Colonic mucosa (tissue), 4 donors: ENCODE results near the gene CPLX1. TPM values are rescaled to one million over a fixed set of nuclear protein-coding genes. Genes with fewer than 3 reads are reported as not detected.
"Not testable (repeated sequence)": the region's sequence is repeated elsewhere in the genome, so short reads cannot be mapped to it uniquely, and the experiment has no call there.

Experiments
- DNase-seq: peaks from one replicate; pipeline ENCODE4 v3.0.0-alpha.2; 2020
- H3K27ac ChIP-seq: fragments of 200-600 bp; one replicate; pipeline ENCODE4 v1.8.0; 2021
- H3K27me3 ChIP-seq: fragments of 200-600 bp; one replicate; pipeline ENCODE4 v1.8.0; 2021
- H3K36me3 ChIP-seq: fragments of 200-600 bp; one replicate; pipeline ENCODE4 v1.8.0; 2021
- H3K4me1 ChIP-seq: fragments of 200-600 bp; one replicate; pipeline ENCODE4 v1.8.0; 2021; ENCODE audit warnings: mild to moderate bottlenecking
- H3K4me3 ChIP-seq: fragments of 200-600 bp; one replicate; pipeline ENCODE4 v1.8.0; 2021
- H3K9ac ChIP-seq, 2 donors: one replicate each; pipeline ENCODE4 v1.7.0; 2013; ENCODE audit warnings: control low read depth in 2 of 2, low read depth in 2 of 2, low read length in 2 of 2
- H3K9me3 ChIP-seq: fragments of 200-600 bp; one replicate; pipeline ENCODE4 v1.8.0; 2021
- CTCF ChIP-seq: fragments of 200-600 bp; IDR thresholded peaks from one replicate; pipeline ENCODE4 v1.8.0; 2022; ENCODE audit warnings: antibody characterized with exemption, mild to moderate bottlenecking
- intact Hi-C: fragments of 100-400 bp; cut with DNase I; formaldehyde crosslinking; loops from one replicate; pipeline ENCODE4 v1.14.1; 2022
- total RNA-seq, 2 donors: library from RNA; stranded (reverse); fragmentation: NEBNext Ultra II Directional in 1 of 2; extraction: Animal tissue kit (Norgen Biotek cat#: 25700) in 1 of 2; gene quantifications; one replicate each; pipeline ENCODE4 v1.2.1, GENCODE V29; 2021
- donor health status: healthy.
- donor health status: DM: no; HTN: no; CAD: no.
- donor health status: DM: no; HTN: no; CAD: no.

Gene CPLX1
- total RNA-seq, 2 donors from 2014 or later: 2.7 to 16.5 TPM

DNA sequence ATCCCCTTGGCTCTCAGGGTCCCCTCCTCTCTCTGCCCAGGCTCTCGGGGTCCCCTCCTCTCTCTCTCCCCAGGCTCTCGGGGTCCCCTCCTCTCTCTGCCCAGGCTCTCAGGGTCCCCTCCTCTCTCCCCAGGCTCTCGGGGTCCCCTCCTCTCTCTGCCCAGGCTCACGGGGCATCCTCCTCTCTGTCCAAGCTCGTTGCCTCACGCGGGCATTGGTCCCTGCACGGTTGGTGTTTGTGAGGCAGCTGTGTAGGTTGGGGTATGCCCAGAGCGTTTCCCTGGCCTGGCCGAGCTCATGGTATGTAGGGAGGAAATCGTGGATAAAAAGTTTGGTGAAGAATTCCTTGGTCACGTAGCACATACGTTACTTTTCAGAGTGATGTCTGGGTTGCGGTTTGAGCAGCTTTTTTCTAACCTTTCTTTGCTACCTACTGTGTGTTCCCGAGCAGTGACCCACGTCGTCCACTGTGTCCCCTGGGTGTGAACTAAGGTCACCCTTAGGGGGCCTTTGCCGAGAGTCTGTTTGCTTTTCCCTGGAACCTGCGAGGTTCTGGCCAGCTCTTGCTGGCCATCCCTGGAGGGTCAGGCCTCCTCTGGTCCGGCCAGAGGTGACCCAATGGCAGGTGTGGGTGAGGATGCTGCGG, 83.7 kb downstream of the CPLX1 start:
- no peak for DNase-seq
- H3K36me3 ChIP-seq: no peaks in the 10 kb centered on the region

DNA sequence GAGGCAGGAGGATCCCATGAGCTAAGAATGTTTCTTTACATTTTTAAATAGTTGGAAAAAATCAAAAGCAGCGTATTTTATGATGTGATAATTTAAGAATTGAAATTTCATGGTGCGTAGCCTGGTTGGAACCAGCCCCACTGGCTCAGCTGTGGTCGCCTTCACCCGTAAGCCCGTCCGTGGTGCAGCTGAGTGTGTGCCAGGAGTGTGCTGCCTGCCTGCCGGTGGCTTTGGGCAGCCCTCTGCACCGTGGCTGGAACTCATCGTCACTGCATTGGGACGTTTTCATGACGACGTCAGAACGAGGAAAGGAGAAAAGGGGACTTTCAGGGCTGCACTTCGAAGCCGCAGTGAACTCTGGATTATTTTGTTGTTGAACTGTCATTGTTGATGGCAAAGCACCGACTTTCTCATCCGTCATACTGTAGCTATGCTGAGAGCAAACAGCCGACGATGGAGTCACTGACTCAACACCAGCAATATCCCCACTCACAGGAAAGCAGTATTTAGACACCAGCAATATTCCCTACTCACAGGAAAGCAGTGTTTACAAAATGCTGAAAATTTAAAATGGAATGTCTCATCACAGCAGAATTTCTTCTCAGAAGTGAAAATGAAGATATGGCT, 85.2 kb downstream of the CPLX1 start:
- Histone ChIP-seq H3K27me3 (no peaks in the 10 kb centered on the region), H3K9ac (no peak overlapping the region), H3K4me1 (no peaks in the 10 kb centered on the region), H3K9me3 (no peaks in the 10 kb centered on the region), H3K4me3 (no peak overlapping the region), H3K36me3 (no peaks in the 10 kb centered on the region), H3K27ac (no peak overlapping the region)
- DNase-seq: no peak
- intact Hi-C loops: no loop called here
- no peak for TF ChIP-seq CTCF

More for the DNA sequence above, 83.7 kb downstream of the CPLX1 start:
- Histone ChIP-seq H3K27ac (no peak overlapping the region), H3K4me3 (no peak overlapping the region), H3K4me1 (no peaks in the 10 kb centered on the region), H3K9me3 (no peaks in the 10 kb centered on the region), H3K27me3 (no peaks in the 10 kb centered on the region), H3K9ac (no peak overlapping the region)
- no peak for TF ChIP-seq CTCF
- intact Hi-C loops: no loop called here

GRCh38 chr4:740011-740410, 85.9 kb downstream of the CPLX1 start:
- no peak for TF ChIP-seq CTCF
- H3K9ac ChIP-seq: no peak overlapping the region
- H3K27me3 ChIP-seq: no peaks in the 10 kb centered on the region
- no peaks in the 10 kb centered on the region for H3K4me1 ChIP-seq
- no peak overlapping the region for H3K4me3 ChIP-seq
- no peak for DNase-seq
- H3K36me3 ChIP-seq: peaks cover under 1% of the 10 kb centered on the region
- no peaks in the 10 kb centered on the region for H3K9me3 ChIP-seq
- H3K27ac ChIP-seq: no peak overlapping the region
- intact Hi-C loops: no loop called here

DNA sequence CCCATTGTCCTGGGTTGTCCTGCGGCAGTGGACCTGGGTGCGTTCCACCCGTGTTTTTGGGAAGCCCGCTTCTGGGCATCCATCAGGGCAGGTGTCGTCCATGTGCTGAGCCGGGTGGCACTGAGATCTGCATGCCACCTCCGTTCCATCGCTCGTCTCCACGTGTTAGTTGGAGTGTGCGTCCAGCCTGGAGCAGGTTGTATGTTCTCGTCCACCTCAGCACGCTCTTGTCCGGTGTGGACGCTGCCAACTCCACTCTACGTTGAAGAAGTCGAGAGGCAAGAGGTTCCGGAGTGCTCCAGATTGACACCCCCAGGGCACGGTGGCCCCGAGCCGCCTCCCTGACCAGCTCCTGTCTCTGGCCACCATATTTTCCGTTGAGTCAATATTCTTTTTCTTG, 86.4 kb downstream of the CPLX1 start:
- no peak overlapping the region for H3K4me3 ChIP-seq
- TF ChIP-seq CTCF: no peak
- no peaks in the 10 kb centered on the region for H3K27me3 ChIP-seq
- no peaks in the 10 kb centered on the region for H3K4me1 ChIP-seq
- H3K9me3 ChIP-seq: no peaks in the 10 kb centered on the region
- H3K27ac ChIP-seq: no peak overlapping the region
- no peak for DNase-seq
- peaks cover 5% of the 10 kb centered on the region for H3K36me3 ChIP-seq
- H3K9ac ChIP-seq: no peak overlapping the region
- intact Hi-C loops: no loop called here

GRCh38 chr4:738781-739280, 87.1 kb downstream of the CPLX1 start:
- TF ChIP-seq CTCF: no peak
- peaks cover 12% of the 10 kb centered on the region for H3K36me3 ChIP-seq
- no peaks in the 10 kb centered on the region for H3K27me3 ChIP-seq
- H3K27ac ChIP-seq: no peak overlapping the region
- peak; percentile 83 for DNase-seq
- H3K9me3 ChIP-seq: no peaks in the 10 kb centered on the region
- H3K4me1 ChIP-seq: no peaks in the 10 kb centered on the region
- H3K4me3 ChIP-seq: no peak overlapping the region
- H3K9ac ChIP-seq: peak overlapping the region in 1 of 2 donors; percentile 19
- intact Hi-C loops: no loop called here

- H3K4me1 ChIP-seq, H3K4me3 ChIP-seq, H3K9me3 ChIP-seq, H3K27me3 ChIP-seq, DNase-seq, H3K9ac ChIP-seq, intact Hi-C loops, H3K27ac ChIP-seq: not testable (repeated sequence)
- peaks cover 27% of the 10 kb centered on the region for H3K36me3 ChIP-seq
Measured at GRCh38 chr4:736561-736960, 89.4 kb downstream of the CPLX1 start.
